Fibroblast of peridontal ligament (primary cell): Measurements from ENCODE around the gene SSNA1.

Experiments
- DNase-seq: peaks from one replicate; pipeline ENCODE4 v3.0.0-alpha.2; 2010; ENCODE audit errors: extremely low read depth

SSNA1 gene

GRCh38 chr9:137188490-137189296 lies at the start of gene SSNA1, which contains the start of gene ANAPC2:
Gene SSNA1, plus strand, starts transcription at chr9:137188676. Its CDS starts 51 bp downstream, at chr9:137188727.
Gene ANAPC2, minus strand, starts transcription at chr9:137188560. Its CDS starts 28 bp downstream, at chr9:137188532.
- peak; percentile 93 for DNase-seq

- DNase-seq = no peak
These were observed 49.6 kb upstream of the SSNA1 start, which contains the start of gene GRIN1 for GRCh38 chr9:137138722-137139467. Gene GRIN1, plus strand, starts transcription at chr9:137139154. Its CDS starts 333 bp downstream, at chr9:137139487.

- DNase-seq = no peak
These were observed 48.9 kb upstream of the SSNA1 start for GRCh38 chr9:137139468-137140150.

- DNase-seq = no peak
These were observed 48.1 kb upstream of the SSNA1 start for GRCh38 chr9:137140151-137141012.

- DNase-seq = no peak
These were observed 47.2 kb upstream of the SSNA1 start for GRCh38 chr9:137141050-137141810.

- no peak for DNase-seq
These were observed 46.2 kb upstream of the SSNA1 start for GRCh38 chr9:137141976-137142936.

GRCh38 chr9:137143459-137143858 lies 45.0 kb upstream of the SSNA1 start:
- DNase-seq = no peak

- no peak for DNase-seq
These were observed 42.5 kb upstream of the SSNA1 start for GRCh38 chr9:137145731-137146526.

GRCh38 chr9:137146527-137146918 lies 42.0 kb upstream of the SSNA1 start:
- no peak for DNase-seq

- no peak for DNase-seq
These were observed 41.2 kb upstream of the SSNA1 start for GRCh38 chr9:137147091-137147792.

- DNase-seq = no peak
These were observed 40.7 kb upstream of the SSNA1 start for GRCh38 chr9:137147793-137148160.

GRCh38 chr9:137148242-137148641 lies 40.2 kb upstream of the SSNA1 start:
- no peak for DNase-seq

GRCh38 chr9:137148661-137149060 lies 39.8 kb upstream of the SSNA1 start:
- DNase-seq = no peak

GRCh38 chr9:137149363-137149762 lies 39.1 kb upstream of the SSNA1 start:
- no peak for DNase-seq

- DNase-seq = no peak
These were observed 38.4 kb upstream of the SSNA1 start for GRCh38 chr9:137149942-137150616.

GRCh38 chr9:137150617-137151457 lies 37.6 kb upstream of the SSNA1 start:
- no peak for DNase-seq
